Measurements from ENCODE around the gene SCD5. TPM values are rescaled to one million over a fixed set of nuclear protein-coding genes. Genes with fewer than 3 reads are reported as not detected.

The SCD5 gene
- total and polyA plus RNA-seq, 2 of the 8 experiments (the other 6 are each of a cell fraction or from before 2014, with no cell fraction given), result 0.92 to 1.2 TPM

GRCh38 chr4:82583897-82584587 lies 214.6 kb downstream of the SCD5 start (continued):
- TF ChIP-seq, protein P1, sequence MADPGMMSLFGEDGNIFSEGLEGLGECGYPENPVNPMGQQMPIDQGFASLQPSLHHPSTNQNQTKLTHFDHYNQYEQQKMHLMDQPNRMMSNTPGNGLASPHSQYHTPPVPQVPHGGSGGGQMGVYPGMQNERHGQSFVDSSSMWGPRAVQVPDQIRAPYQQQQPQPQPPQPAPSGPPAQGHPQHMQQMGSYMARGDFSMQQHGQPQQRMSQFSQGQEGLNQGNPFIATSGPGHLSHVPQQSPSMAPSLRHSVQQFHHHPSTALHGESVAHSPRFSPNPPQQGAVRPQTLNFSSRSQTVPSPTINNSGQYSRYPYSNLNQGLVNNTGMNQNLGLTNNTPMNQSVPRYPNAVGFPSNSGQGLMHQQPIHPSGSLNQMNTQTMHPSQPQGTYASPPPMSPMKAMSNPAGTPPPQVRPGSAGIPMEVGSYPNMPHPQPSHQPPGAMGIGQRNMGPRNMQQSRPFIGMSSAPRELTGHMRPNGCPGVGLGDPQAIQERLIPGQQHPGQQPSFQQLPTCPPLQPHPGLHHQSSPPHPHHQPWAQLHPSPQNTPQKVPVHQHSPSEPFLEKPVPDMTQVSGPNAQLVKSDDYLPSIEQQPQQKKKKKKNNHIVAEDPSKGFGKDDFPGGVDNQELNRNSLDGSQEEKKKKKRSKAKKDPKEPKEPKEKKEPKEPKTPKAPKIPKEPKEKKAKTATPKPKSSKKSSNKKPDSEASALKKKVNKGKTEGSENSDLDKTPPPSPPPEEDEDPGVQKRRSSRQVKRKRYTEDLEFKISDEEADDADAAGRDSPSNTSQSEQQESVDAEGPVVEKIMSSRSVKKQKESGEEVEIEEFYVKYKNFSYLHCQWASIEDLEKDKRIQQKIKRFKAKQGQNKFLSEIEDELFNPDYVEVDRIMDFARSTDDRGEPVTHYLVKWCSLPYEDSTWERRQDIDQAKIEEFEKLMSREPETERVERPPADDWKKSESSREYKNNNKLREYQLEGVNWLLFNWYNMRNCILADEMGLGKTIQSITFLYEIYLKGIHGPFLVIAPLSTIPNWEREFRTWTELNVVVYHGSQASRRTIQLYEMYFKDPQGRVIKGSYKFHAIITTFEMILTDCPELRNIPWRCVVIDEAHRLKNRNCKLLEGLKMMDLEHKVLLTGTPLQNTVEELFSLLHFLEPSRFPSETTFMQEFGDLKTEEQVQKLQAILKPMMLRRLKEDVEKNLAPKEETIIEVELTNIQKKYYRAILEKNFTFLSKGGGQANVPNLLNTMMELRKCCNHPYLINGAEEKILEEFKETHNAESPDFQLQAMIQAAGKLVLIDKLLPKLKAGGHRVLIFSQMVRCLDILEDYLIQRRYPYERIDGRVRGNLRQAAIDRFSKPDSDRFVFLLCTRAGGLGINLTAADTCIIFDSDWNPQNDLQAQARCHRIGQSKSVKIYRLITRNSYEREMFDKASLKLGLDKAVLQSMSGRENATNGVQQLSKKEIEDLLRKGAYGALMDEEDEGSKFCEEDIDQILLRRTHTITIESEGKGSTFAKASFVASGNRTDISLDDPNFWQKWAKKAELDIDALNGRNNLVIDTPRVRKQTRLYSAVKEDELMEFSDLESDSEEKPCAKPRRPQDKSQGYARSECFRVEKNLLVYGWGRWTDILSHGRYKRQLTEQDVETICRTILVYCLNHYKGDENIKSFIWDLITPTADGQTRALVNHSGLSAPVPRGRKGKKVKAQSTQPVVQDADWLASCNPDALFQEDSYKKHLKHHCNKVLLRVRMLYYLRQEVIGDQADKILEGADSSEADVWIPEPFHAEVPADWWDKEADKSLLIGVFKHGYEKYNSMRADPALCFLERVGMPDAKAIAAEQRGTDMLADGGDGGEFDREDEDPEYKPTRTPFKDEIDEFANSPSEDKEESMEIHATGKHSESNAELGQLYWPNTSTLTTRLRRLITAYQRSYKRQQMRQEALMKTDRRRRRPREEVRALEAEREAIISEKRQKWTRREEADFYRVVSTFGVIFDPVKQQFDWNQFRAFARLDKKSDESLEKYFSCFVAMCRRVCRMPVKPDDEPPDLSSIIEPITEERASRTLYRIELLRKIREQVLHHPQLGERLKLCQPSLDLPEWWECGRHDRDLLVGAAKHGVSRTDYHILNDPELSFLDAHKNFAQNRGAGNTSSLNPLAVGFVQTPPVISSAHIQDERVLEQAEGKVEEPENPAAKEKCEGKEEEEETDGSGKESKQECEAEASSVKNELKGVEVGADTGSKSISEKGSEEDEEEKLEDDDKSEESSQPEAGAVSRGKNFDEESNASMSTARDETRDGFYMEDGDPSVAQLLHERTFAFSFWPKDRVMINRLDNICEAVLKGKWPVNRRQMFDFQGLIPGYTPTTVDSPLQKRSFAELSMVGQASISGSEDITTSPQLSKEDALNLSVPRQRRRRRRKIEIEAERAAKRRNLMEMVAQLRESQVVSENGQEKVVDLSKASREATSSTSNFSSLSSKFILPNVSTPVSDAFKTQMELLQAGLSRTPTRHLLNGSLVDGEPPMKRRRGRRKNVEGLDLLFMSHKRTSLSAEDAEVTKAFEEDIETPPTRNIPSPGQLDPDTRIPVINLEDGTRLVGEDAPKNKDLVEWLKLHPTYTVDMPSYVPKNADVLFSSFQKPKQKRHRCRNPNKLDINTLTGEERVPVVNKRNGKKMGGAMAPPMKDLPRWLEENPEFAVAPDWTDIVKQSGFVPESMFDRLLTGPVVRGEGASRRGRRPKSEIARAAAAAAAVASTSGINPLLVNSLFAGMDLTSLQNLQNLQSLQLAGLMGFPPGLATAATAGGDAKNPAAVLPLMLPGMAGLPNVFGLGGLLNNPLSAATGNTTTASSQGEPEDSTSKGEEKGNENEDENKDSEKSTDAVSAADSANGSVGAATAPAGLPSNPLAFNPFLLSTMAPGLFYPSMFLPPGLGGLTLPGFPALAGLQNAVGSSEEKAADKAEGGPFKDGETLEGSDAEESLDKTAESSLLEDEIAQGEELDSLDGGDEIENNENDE (IDR thresholded peaks at IDR 0.05; ENCODE audit: insufficient replicate concordance, low read length), result no peak
- no peak for TF ChIP-seq CEBPB (IDR thresholded peaks at IDR 0.05; ENCODE audit: low read depth, low read length)
- no peak for TF ChIP-seq SP2 (IDR thresholded peaks at IDR 0.05; ENCODE audit: low read length)
- no peak for TF ChIP-seq BRCA1 (IDR thresholded peaks at IDR 0.05; ENCODE audit: low read depth, low read length)
- TF ChIP-seq, protein P2, sequence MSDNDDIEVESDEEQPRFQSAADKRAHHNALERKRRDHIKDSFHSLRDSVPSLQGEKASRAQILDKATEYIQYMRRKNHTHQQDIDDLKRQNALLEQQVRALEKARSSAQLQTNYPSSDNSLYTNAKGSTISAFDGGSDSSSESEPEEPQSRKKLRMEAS (IDR thresholded peaks at IDR 0.05), result no peak
- TF ChIP-seq EGR1 (IDR thresholded peaks at IDR 0.05; ENCODE audit: borderline replicate concordance, low read depth, low read length), result no peak
- TF ChIP-seq RAD21 (IDR thresholded peaks at IDR 0.05 in 1 of 2, conservative IDR thresholded peaks at IDR 0.05 in 1 of 2; ENCODE audit: low read depth in 2 of 2, low read length in 2 of 2), result no peak
- no peak for TF ChIP-seq HDAC6 (IDR thresholded peaks at IDR 0.05; ENCODE audit: low read depth, low read length)
